ENCODE data around the gene PIK3CG. TPM values are rescaled to one million over a fixed set of nuclear protein-coding genes. Genes with fewer than 3 reads are reported as not detected.

PIK3CG gene
- total and polyA plus RNA-seq, 10 of the 15 experiments (the other 5 are each of a cell fraction or from before 2014, with no cell fraction given) = 0.79 to 7.6 (median 5.2) TPM

DNA sequence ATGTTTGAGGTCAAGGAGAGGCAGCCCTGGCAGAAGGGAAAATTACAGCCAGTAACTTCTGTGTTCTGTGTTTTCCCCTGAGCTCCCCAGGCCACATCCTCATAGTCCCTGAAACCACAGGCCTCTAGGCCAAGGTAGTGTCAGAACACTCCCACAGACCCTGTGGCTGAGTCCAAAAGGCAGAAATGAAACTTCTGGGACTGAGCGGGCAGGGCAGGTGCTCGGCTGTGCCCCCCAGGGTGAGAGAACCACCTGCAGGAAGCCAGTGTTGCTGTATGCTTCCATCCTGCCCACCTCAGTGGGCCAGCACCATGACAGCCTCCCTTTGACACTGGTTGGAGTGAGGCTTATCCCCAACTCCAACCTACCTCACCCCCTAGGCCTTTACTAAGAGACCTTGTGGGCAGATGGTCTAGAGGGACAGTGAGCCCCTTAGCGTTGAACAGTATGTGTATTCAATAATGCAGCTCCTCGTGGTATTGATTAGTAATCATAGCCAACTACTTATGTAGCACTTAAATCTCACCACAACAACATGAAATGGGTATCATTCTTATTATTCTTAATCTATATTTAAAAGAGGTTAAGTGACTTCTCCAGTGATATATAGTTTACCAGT, 30.3 kb downstream of the PIK3CG start (continued):
- TF ChIP-seq, protein P1, sequence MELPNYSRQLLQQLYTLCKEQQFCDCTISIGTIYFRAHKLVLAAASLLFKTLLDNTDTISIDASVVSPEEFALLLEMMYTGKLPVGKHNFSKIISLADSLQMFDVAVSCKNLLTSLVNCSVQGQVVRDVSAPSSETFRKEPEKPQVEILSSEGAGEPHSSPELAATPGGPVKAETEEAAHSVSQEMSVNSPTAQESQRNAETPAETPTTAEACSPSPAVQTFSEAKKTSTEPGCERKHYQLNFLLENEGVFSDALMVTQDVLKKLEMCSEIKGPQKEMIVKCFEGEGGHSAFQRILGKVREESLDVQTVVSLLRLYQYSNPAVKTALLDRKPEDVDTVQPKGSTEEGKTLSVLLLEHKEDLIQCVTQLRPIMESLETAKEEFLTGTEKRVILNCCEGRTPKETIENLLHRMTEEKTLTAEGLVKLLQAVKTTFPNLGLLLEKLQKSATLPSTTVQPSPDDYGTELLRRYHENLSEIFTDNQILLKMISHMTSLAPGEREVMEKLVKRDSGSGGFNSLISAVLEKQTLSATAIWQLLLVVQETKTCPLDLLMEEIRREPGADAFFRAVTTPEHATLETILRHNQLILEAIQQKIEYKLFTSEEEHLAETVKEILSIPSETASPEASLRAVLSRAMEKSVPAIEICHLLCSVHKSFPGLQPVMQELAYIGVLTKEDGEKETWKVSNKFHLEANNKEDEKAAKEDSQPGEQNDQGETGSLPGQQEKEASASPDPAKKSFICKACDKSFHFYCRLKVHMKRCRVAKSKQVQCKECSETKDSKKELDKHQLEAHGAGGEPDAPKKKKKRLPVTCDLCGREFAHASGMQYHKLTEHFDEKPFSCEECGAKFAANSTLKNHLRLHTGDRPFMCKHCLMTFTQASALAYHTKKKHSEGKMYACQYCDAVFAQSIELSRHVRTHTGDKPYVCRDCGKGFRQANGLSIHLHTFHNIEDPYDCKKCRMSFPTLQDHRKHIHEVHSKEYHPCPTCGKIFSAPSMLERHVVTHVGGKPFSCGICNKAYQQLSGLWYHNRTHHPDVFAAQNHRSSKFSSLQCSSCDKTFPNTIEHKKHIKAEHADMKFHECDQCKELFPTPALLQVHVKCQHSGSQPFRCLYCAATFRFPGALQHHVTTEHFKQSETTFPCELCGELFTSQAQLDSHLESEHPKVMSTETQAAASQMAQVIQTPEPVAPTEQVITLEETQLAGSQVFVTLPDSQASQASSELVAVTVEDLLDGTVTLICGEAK (IDR thresholded peaks at IDR 0.05; ENCODE audit: borderline replicate concordance) = no peak
- peak; percentile 90 for TF ChIP-seq TCF3 (IDR thresholded peaks at IDR 0.05; ENCODE audit: borderline replicate concordance, insufficient read depth, low read depth, low read length)
- TF ChIP-seq BCL11A (IDR thresholded peaks at IDR 0.05; ENCODE audit: low read depth, low read length) = peak; percentile 92
- TF ChIP-seq GATAD2B (conservative IDR thresholded peaks at IDR 0.05; ENCODE audit: low read depth) = 0 out of 2 replicates have a peak, but pooled peaks have one; percentile 47
- peak; percentile 33 for TF ChIP-seq BCL3 (IDR thresholded peaks at IDR 0.05; ENCODE audit: borderline replicate concordance, insufficient read depth, low read depth, low read length, poor library complexity, severe bottlenecking)
- 0 out of 2 replicates have a peak, but pooled peaks have one; percentile 38 for TF ChIP-seq NBN (IDR thresholded peaks at IDR 0.05)
- TF ChIP-seq ZZZ3 (IDR thresholded peaks at IDR 0.05; ENCODE audit: control insufficient read depth, insufficient read length, low read depth) = no peak
- peak; percentile 85 for TF ChIP-seq IRF4 (IDR thresholded peaks at IDR 0.05; ENCODE audit: low read depth, low read length)
- TF ChIP-seq BMI1 (IDR thresholded peaks at IDR 0.05; ENCODE audit: borderline replicate concordance) = no peak
- 0 out of 2 replicates have a peak, but pooled peaks have one; percentile 30 for TF ChIP-seq MEF2A (IDR thresholded peaks at IDR 0.05; ENCODE audit: insufficient read depth, low read depth, low read length)
- peak; percentile 18; the same call in 1 of the 2 replicates for TF ChIP-seq TBL1XR1 (IDR thresholded peaks at IDR 0.05; ENCODE audit: low read depth, low read length)
- 0 out of 2 replicates have a peak, but pooled peaks have one; percentile 56 for TF ChIP-seq LARP7 (IDR thresholded peaks at IDR 0.05)
- TF ChIP-seq TCF12 (IDR thresholded peaks at IDR 0.05; ENCODE audit: low read depth, low read length) = peak; percentile 95
- TF ChIP-seq IKZF1 (conservative IDR thresholded peaks at IDR 0.05) = peak; percentile 93
- TF ChIP-seq NFIC (IDR thresholded peaks at IDR 0.05; ENCODE audit: low read depth, low read length) = peak; percentile 89
- TF ChIP-seq RELA (IDR thresholded peaks at IDR 0.05; ENCODE audit: borderline replicate concordance, partially characterized antibody) = no peak
- TF ChIP-seq CBFB (IDR thresholded peaks at IDR 0.05; ENCODE audit: low read depth) = peak; percentile 79
- TF ChIP-seq POU2F2 (IDR thresholded peaks at IDR 0.05; ENCODE audit: borderline replicate concordance, low read depth, low read length) = peak; percentile 62; the same call in 1 of the 3 replicates
- TF ChIP-seq SPI1 (IDR thresholded peaks at IDR 0.05; ENCODE audit: borderline replicate concordance, insufficient read depth, low read depth, low read length) = peak; percentile 92
- peak; percentile 36; the same call in 1 of the 2 replicates for TF ChIP-seq ZBED1 (IDR thresholded peaks at IDR 0.05; ENCODE audit: borderline replicate concordance)
- no peak for TF ChIP-seq GABPA (IDR thresholded peaks at IDR 0.05; ENCODE audit: low read depth)
- TF ChIP-seq RELB (IDR thresholded peaks at IDR 0.05; ENCODE audit: low read depth) = peak; percentile 79
- TF ChIP-seq BACH1 (IDR thresholded peaks at IDR 0.05; ENCODE audit: borderline replicate concordance) = no peak
- peak; percentile 84 for TF ChIP-seq PAX5 (IDR thresholded peaks at IDR 0.05; ENCODE audit: borderline replicate concordance, low read depth, low read length)
- TF ChIP-seq IKZF2 (IDR thresholded peaks at IDR 0.05) = peak; percentile 91 to 94
